MCF 10A (cell line): ENCODE data around the gene LIN9. TPM values are rescaled to one million over a fixed set of nuclear protein-coding genes. Genes with fewer than 3 reads are reported as not detected.
A peak's percentile ranks its signal among the peaks of the same experiment; 100 is the strongest.

Experiments used
- BruUV-seq: library from RNA; stranded (reverse); fragments of 400-500 nt; replicated peaks from 2 replicates; lab custom pipeline; 2021; lab: Mats Ljungman, UMichigan
- CTCF ChIA-PET: fragments of 300-600 bp; sonication (Branson Sonifier 250); formaldehyde crosslinking; extraction: SDS; loops from one replicate; lab custom pipeline; 2021; ENCODE audit warnings: antibody characterized with exemption, inconsistent platforms; lab: Yijun Ruan, JAX
- POLR2A ChIA-PET: fragments of 300-600, 350-650 bp; sonication (Branson Sonifier 250); formaldehyde crosslinking; extraction: SDS; loops from one replicate; lab custom pipeline; 2020; ENCODE audit warnings: antibody characterized with exemption, inconsistent platforms; lab: Yijun Ruan, JAX
- DNase-seq: peaks from one replicate; pipeline ENCODE4 v3.0.0-alpha.2; 2018; ENCODE audit not compliant: unreplicated experiment
- H3K27ac Mint-ChIP-seq: one replicate; pipeline ENCODE4 v1.8.0; 2022; ENCODE audit warnings: mild to moderate bottlenecking, low read depth, mixed read lengths; ENCODE audit not compliant: unreplicated experiment
- H3K27me3 Mint-ChIP-seq: one replicate; pipeline ENCODE4 v1.8.0; 2022; ENCODE audit warnings: mixed read lengths; ENCODE audit not compliant: insufficient read depth, unreplicated experiment
- H3K36me3 Mint-ChIP-seq: one replicate; pipeline ENCODE4 v1.8.0; 2022; ENCODE audit warnings: mild to moderate bottlenecking, moderate library complexity, mixed read lengths; ENCODE audit not compliant: insufficient read depth, unreplicated experiment
- H3K4me1 Mint-ChIP-seq: one replicate; pipeline ENCODE4 v1.8.0; 2022; ENCODE audit warnings: mixed read lengths; ENCODE audit not compliant: insufficient read depth, unreplicated experiment
- H3K4me3 Mint-ChIP-seq: one replicate; pipeline ENCODE4 v1.8.0; 2022; ENCODE audit warnings: mild to moderate bottlenecking, moderate library complexity, mixed read lengths; ENCODE audit not compliant: unreplicated experiment
- H3K9me3 Mint-ChIP-seq: one replicate; pipeline ENCODE4 v1.8.0; 2022; ENCODE audit warnings: mixed read lengths; ENCODE audit not compliant: unreplicated experiment
- intact Hi-C: fragments of 100-400 bp; cut with micrococcal nuclease; formaldehyde crosslinking; loops from 2 replicates; pipeline ENCODE4 v1.14.1; 2022
- total RNA-seq: library from RNA; stranded (reverse); gene quantifications from 2 replicates; pipeline ENCODE4 v1.2.3, GENCODE V29; 2022
- TF ChIP-seq, protein P1 (sequence below): fragments of 200-600 bp; IDR thresholded peaks from one replicate; pipeline ENCODE4 v1.8.0; 2022; ENCODE audit warnings: antibody characterized with exemption, mild to moderate bottlenecking; ENCODE audit not compliant: unreplicated experiment

LIN9 gene
- total RNA-seq, 1 experiment from 2014 or later, result 10.4 TPM

GRCh38 chr1:226302731-226303130, 6.2 kb downstream of the LIN9 start:
- CTCF ChIA-PET, result interaction anchor here (0.6 to 1.9 kb wide), 7 partner anchors 23 to 527 kb away, joined by 3 to 16 read pairs (median 4); no protein-coding TSS in a partner anchor
- Mint-ChIP-seq H3K36me3 (peaks cover 15% of the 10 kb centered on the region), H3K4me1 (peaks cover 12% of the 10 kb centered on the region), H3K27me3 (no peaks in the 10 kb centered on the region), H3K4me3 (no peak overlapping the region), H3K27ac (no peak overlapping the region), H3K9me3 (no peaks in the 10 kb centered on the region)
- DNase-seq, result no peak
- TF ChIP-seq, protein P1, sequence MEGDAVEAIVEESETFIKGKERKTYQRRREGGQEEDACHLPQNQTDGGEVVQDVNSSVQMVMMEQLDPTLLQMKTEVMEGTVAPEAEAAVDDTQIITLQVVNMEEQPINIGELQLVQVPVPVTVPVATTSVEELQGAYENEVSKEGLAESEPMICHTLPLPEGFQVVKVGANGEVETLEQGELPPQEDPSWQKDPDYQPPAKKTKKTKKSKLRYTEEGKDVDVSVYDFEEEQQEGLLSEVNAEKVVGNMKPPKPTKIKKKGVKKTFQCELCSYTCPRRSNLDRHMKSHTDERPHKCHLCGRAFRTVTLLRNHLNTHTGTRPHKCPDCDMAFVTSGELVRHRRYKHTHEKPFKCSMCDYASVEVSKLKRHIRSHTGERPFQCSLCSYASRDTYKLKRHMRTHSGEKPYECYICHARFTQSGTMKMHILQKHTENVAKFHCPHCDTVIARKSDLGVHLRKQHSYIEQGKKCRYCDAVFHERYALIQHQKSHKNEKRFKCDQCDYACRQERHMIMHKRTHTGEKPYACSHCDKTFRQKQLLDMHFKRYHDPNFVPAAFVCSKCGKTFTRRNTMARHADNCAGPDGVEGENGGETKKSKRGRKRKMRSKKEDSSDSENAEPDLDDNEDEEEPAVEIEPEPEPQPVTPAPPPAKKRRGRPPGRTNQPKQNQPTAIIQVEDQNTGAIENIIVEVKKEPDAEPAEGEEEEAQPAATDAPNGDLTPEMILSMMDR, result no peak
- BruUV-seq, result no TSS peak
- intact Hi-C loops, result no loop called here
- POLR2A ChIA-PET, result interaction anchor here (1.1 to 1.7 kb wide), 5 partner anchors 11 to 219 kb away, joined by 3 to 9 read pairs (median 4); partner anchors contain the start of gene PARP1

DNA sequence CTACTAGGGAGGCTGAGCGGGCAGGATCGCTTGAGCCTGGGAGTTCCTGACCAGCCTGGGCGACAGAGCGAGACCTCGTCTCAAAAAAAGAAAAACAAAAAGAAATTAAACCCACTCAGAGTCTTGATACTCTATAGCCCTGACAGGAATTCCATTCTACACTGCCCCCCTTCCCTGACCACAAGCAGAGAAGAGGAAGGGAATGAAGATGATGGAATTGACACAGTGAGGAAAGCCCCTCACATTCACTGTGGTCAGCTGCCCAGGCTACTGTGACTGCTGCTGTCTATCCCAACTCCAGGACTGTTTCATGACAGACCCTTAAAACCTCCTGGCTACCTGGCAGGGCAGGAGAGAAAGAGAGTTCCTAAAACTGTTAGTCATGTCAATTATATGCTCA, 12.1 kb downstream of the LIN9 start:
- TF ChIP-seq, protein P1, result no peak
- H3K4me1 Mint-ChIP-seq, result peaks cover 11% of the 10 kb centered on the region
- no peaks in the 10 kb centered on the region for H3K27me3 Mint-ChIP-seq
- no peaks in the 10 kb centered on the region for H3K9me3 Mint-ChIP-seq
- peaks cover 41% of the 10 kb centered on the region for H3K36me3 Mint-ChIP-seq
- H3K4me3 Mint-ChIP-seq, result no peak overlapping the region
- H3K27ac Mint-ChIP-seq, result no peak overlapping the region
- no TSS peak for BruUV-seq
- intact Hi-C loops, result no loop called here
- DNase-seq, result no peak
- POLR2A ChIA-PET, result interaction anchor here (1.0 to 2.2 kb wide), 6 partner anchors 10 to 110 kb away, joined by 4 to 10 read pairs (median 4); partner anchors contain the start of genes ACBD3 and LIN9
- CTCF ChIA-PET, result interaction anchor here (0.7 to 1.1 kb wide), 2 partner anchors 36 to 171 kb away, joined by 3 to 4 read pairs; no protein-coding TSS in a partner anchor

DNA sequence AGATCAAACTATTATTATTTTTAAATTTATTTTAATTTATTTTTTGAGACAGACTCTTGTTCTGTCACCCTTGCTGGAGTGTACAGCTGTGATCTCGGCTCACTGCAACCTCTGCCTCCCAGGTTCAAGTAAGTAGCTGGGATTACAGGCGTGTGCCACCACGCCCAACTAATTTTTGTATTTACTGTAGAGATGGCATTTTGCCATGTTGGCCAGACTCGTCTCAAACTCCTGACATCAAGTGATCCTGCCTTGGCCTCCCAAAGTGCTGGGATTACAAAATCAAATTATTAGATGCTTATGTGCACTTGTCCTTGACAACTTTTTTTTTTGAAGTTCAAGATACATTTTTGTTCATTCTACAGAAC, 15.4 kb downstream of the LIN9 start:
- H3K27ac Mint-ChIP-seq, result peak overlapping the region; percentile 27
- H3K27me3 Mint-ChIP-seq, result no peaks in the 10 kb centered on the region
- peaks cover 11% of the 10 kb centered on the region for H3K4me1 Mint-ChIP-seq
- POLR2A ChIA-PET, result interaction anchor here (0.7 to 2.3 kb wide), 11 partner anchors 12 to 292 kb away, joined by 3 to 15 read pairs (median 6); partner anchors contain the start of gene LIN9
- CTCF ChIA-PET, result interaction anchor here (0.6 to 2.5 kb wide), 6 partner anchors 14 to 168 kb away, joined by 3 to 7 read pairs (median 6); partner anchors contain the start of gene PARP1
- TF ChIP-seq, protein P1, result no peak
- H3K36me3 Mint-ChIP-seq, result peaks cover 34% of the 10 kb centered on the region
- H3K4me3 Mint-ChIP-seq, result no peak overlapping the region
- BruUV-seq, result no TSS peak
- DNase-seq, result peak; percentile 35
- intact Hi-C loops, result no loop called here
- no peaks in the 10 kb centered on the region for H3K9me3 Mint-ChIP-seq

GRCh38 chr1:226292874-226293552, 16.0 kb downstream of the LIN9 start:
- Mint-ChIP-seq H3K27me3 (no peaks in the 10 kb centered on the region), H3K4me3 (no peak overlapping the region), H3K36me3 (peaks cover 31% of the 10 kb centered on the region), H3K9me3 (no peaks in the 10 kb centered on the region), H3K27ac (peak overlapping the region; percentile 27), H3K4me1 (peaks cover 11% of the 10 kb centered on the region)
- ChIA-PET POLR2A (interaction anchor here (0.6 to 2.3 kb wide), 18 partner anchors 10 to 900 kb away, joined by 3 to 15 read pairs (median 4); partner anchors contain the start of gene LIN9), CTCF (interaction anchor here (0.7 to 2.5 kb wide), 9 partner anchors 8 to 168 kb away, joined by 3 to 7 read pairs (median 5); partner anchors contain the start of gene PARP1)
- intact Hi-C loops, result no loop called here
- DNase-seq, result no peak
- TF ChIP-seq, protein P1, result no peak
- no TSS peak for BruUV-seq
